GM12878 (cell line): ENCODE measurements around the gene SLC12A1.

Source experiments
- GATAD2B ChIP-seq: fragments of 450-650 bp; conservative IDR thresholded peaks from 2 replicates; pipeline ENCODE4 v1.6.1; 2017; ENCODE audit warnings: low read depth, mild to moderate bottlenecking, moderate library complexity
- MXI1 ChIP-seq: fragments of 150-350 bp; IDR thresholded peaks from 2 replicates; pipeline ENCODE4 v1.6.1; 2011; ENCODE audit warnings: low read depth, mild to moderate bottlenecking, inconsistent platforms, low read length, improper control_type of control experiment
- NFYB ChIP-seq: IDR thresholded peaks from 2 replicates; pipeline ENCODE4 v1.6.1; 2011; ENCODE audit warnings: low read depth, mild to moderate bottlenecking, low read length, improper control_type of control experiment, moderate library complexity; ENCODE audit not compliant: insufficient read depth
- RAD21 ChIP-seq: IDR thresholded peaks from 2 replicates; pipeline ENCODE4 v1.6.1; 2011; ENCODE audit warnings: mild to moderate bottlenecking, low read depth, low read length, moderate library complexity; ENCODE audit not compliant: insufficient read depth
- RBBP5 ChIP-seq: fragments of 200-600 bp; sonication (generic); conservative IDR thresholded peaks from 2 replicates; pipeline ENCODE4 v1.6.1; 2016
- RFX5 ChIP-seq: IDR thresholded peaks from 2 replicates; pipeline ENCODE4 v1.6.1; 2011; ENCODE audit warnings: low read depth, low read length, improper control_type of control experiment
- RUNX3 ChIP-seq: IDR thresholded peaks from 2 replicates; pipeline ENCODE4 v1.6.1; 2012; ENCODE audit warnings: low read length, inconsistent platforms
- ZNF24 ChIP-seq: fragments of 450-650 bp; IDR thresholded peaks from 2 replicates; pipeline ENCODE4 v1.6.1; 2017; ENCODE audit warnings: antibody characterized with exemption, mild to moderate bottlenecking
- TF ChIP-seq, protein P1 (sequence below), 3 experiments: IDR thresholded peaks in 2 of 3; conservative IDR thresholded peaks in 1 of 3; 2 replicates each; pipeline ENCODE4 v1.5.1; 2011; ENCODE audit warnings: low read depth in 3 of 3, low read length in 3 of 3, mild to moderate bottlenecking in 3 of 3, control low read depth in 2 of 3, moderate library complexity in 2 of 3, inconsistent platforms in 1 of 3, mixed read lengths in 1 of 3; ENCODE audit not compliant: control insufficient read depth in 2 of 3, insufficient read depth in 1 of 3; ENCODE audit errors: extremely low read depth in 1 of 3
- TF ChIP-seq, protein P2 (sequence below): IDR thresholded peaks from 2 replicates; pipeline ENCODE4 v1.6.1; 2012; ENCODE audit warnings: low read depth, low read length, improper control_type of control experiment

DNA sequence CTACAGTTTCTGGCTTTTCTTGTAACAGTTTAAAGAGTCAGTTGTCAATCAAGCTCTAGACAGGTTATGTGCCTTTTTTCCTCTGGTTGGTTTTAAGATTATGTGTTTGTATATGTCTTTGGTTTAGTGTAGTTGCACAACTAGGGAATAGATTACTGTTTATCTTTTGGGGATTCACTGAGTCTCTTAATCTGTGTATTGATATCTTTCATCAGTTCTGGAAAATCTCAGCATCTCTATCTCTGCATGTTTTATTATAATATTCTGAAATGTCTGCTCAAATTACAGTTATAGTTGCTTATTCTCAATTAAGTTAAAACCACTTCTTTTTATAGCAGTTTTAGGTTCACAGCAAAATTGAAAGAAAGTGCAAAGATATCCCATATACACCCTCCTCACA, 139.4 kb downstream of the SLC12A1 start:
- TF ChIP-seq, protein P1, sequence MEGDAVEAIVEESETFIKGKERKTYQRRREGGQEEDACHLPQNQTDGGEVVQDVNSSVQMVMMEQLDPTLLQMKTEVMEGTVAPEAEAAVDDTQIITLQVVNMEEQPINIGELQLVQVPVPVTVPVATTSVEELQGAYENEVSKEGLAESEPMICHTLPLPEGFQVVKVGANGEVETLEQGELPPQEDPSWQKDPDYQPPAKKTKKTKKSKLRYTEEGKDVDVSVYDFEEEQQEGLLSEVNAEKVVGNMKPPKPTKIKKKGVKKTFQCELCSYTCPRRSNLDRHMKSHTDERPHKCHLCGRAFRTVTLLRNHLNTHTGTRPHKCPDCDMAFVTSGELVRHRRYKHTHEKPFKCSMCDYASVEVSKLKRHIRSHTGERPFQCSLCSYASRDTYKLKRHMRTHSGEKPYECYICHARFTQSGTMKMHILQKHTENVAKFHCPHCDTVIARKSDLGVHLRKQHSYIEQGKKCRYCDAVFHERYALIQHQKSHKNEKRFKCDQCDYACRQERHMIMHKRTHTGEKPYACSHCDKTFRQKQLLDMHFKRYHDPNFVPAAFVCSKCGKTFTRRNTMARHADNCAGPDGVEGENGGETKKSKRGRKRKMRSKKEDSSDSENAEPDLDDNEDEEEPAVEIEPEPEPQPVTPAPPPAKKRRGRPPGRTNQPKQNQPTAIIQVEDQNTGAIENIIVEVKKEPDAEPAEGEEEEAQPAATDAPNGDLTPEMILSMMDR (IDR thresholded peaks at IDR 0.05 in 2 of 3, conservative IDR thresholded peaks at IDR 0.05 in 1 of 3; ENCODE audit: control insufficient read depth in 2 of 3, extremely low read depth in 1 of 3, insufficient read depth in 1 of 3, low read depth in 3 of 3, low read length in 3 of 3), result no peak
- TF ChIP-seq RBBP5 (no peak), RUNX3 (no peak), NFYB (no peak), MXI1 (no peak), ZNF24 (no peak), RAD21 (no peak), RFX5 (no peak), GATAD2B (no peak)
- TF ChIP-seq, protein P2, sequence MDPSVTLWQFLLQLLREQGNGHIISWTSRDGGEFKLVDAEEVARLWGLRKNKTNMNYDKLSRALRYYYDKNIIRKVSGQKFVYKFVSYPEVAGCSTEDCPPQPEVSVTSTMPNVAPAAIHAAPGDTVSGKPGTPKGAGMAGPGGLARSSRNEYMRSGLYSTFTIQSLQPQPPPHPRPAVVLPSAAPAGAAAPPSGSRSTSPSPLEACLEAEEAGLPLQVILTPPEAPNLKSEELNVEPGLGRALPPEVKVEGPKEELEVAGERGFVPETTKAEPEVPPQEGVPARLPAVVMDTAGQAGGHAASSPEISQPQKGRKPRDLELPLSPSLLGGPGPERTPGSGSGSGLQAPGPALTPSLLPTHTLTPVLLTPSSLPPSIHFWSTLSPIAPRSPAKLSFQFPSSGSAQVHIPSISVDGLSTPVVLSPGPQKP, result no peak
